OCI-LY7 (cell line): ENCODE data around the gene APOBEC3C.
"Not testable (repeated sequence)": the region's sequence is repeated elsewhere in the genome, so short reads cannot be mapped to it uniquely, and the experiment has no call there.

Experiments used
- CTCF ChIP-seq: fragments of 200-600 bp; sonication (generic); conservative IDR thresholded peaks from 2 replicates; pipeline ENCODE4 v1.5.1; 2014; ENCODE audit warnings: mild to moderate bottlenecking, antibody characterized with exemption, low read length, moderate library complexity, mixed read lengths
- EZH2phosphoT487 ChIP-seq: fragments of 200-600 bp; sonication (generic); IDR thresholded peaks from 2 replicates; pipeline ENCODE4 v1.6.1; 2018; ENCODE audit warnings: low read depth, borderline replicate concordance, mild to moderate bottlenecking, mixed run types, antibody characterized with exemption, low read length, moderate library complexity, mixed read lengths

GRCh38 chr22:39031434-39032295, 17.6 kb downstream of the APOBEC3C start:
- not testable (repeated sequence) for TF ChIP-seq EZH2phosphoT487, CTCF
